Progenitor cell of endocrine pancreas (in vitro differentiated cells): ENCODE measurements around the gene MICALL1. TPM values are rescaled to one million over a fixed set of nuclear protein-coding genes. Genes with fewer than 3 reads are reported as not detected.

Source experiments
- DNase-seq: peaks from one replicate; pipeline ENCODE4 v3.0.0; 2021; ENCODE audit warnings: low spot score; ENCODE audit not compliant: unreplicated experiment
- H3K27ac Mint-ChIP-seq: 2 replicates; pipeline ENCODE4 v1.8.0; 2021; ENCODE audit warnings: mild to moderate bottlenecking, moderate library complexity, mixed read lengths
- H3K27me3 Mint-ChIP-seq: 2 replicates; pipeline ENCODE4 v1.8.0; 2021; ENCODE audit warnings: mixed read lengths
- H3K36me3 Mint-ChIP-seq: 2 replicates; pipeline ENCODE4 v1.8.0; 2022; ENCODE audit warnings: mixed read lengths; ENCODE audit not compliant: insufficient read depth
- H3K4me1 Mint-ChIP-seq: 2 replicates; pipeline ENCODE4 v1.8.0; 2021; ENCODE audit warnings: low read depth, mixed read lengths
- H3K4me3 Mint-ChIP-seq: 2 replicates; pipeline ENCODE4 v1.8.0; 2021; ENCODE audit warnings: low read depth, mild to moderate bottlenecking, moderate library complexity, mixed read lengths
- H3K9me3 Mint-ChIP-seq: 2 replicates; pipeline ENCODE4 v1.8.0; 2021; ENCODE audit warnings: low read depth, mixed read lengths
- CTCF ChIP-seq: fragments of 200-600 bp; sonication (generic); IDR thresholded peaks from one replicate; pipeline ENCODE4 v1.5.0; 2021; ENCODE audit warnings: antibody characterized with exemption, mild to moderate bottlenecking; ENCODE audit not compliant: unreplicated experiment
- microRNA-seq: library from miRNA; unstranded; fragments of <30 nt; microRNA quantifications from one replicate; pipeline ENCODE4 v1.1.0, GENCODE V29; 2020; ENCODE audit warnings: borderline number of aligned reads; ENCODE audit not compliant: unreplicated experiment
- total RNA-seq: library from RNA; stranded (reverse); gene quantifications from 2 replicates; pipeline ENCODE4 v1.2.1, GENCODE V29; 2021

Gene MICALL1
- total RNA-seq, 1 donor from 2014 or later = 42.8 TPM

GRCh38 chr22:37989146-37990045 lies 83.3 kb downstream of the MICALL1 start:
- Mint-ChIP-seq H3K4me3 (no peak overlapping the region), H3K27me3 (peaks cover 10% of the 10 kb centered on the region), H3K9me3 (no peaks in the 10 kb centered on the region), H3K4me1 (peaks cover 2% of the 10 kb centered on the region), H3K27ac (no peak overlapping the region), H3K36me3 (no peaks in the 10 kb centered on the region)
- TF ChIP-seq CTCF = no peak
- no peak for DNase-seq

GRCh38 chr22:37990301-37990700 lies 84.2 kb downstream of the MICALL1 start:
- H3K27me3 Mint-ChIP-seq = peaks cover 2% of the 10 kb centered on the region

GRCh38 chr22:37990862-37991261 lies 84.8 kb downstream of the MICALL1 start:
- Mint-ChIP-seq H3K27ac (no peak overlapping the region), H3K4me1 (no peaks in the 10 kb centered on the region), H3K36me3 (no peaks in the 10 kb centered on the region), H3K9me3 (no peaks in the 10 kb centered on the region), H3K27me3 (no peaks in the 10 kb centered on the region), H3K4me3 (no peak overlapping the region)
- DNase-seq = no peak
- TF ChIP-seq CTCF = no peak

More at GRCh38 chr22:37990301-37990700, 84.2 kb downstream of the MICALL1 start:
- DNase-seq = no peak
- no peak overlapping the region for H3K27ac Mint-ChIP-seq
- TF ChIP-seq CTCF = no peak
- no peaks in the 10 kb centered on the region for H3K36me3 Mint-ChIP-seq
- no peak overlapping the region for H3K4me3 Mint-ChIP-seq
- H3K9me3 Mint-ChIP-seq = no peaks in the 10 kb centered on the region
- H3K4me1 Mint-ChIP-seq = peaks cover 2% of the 10 kb centered on the region

GRCh38 chr22:37991731-37992442 lies 85.8 kb downstream of the MICALL1 start:
- Mint-ChIP-seq H3K27me3 (no peaks in the 10 kb centered on the region), H3K4me1 (no peaks in the 10 kb centered on the region), H3K36me3 (no peaks in the 10 kb centered on the region), H3K27ac (no peak overlapping the region), H3K4me3 (no peak overlapping the region), H3K9me3 (no peaks in the 10 kb centered on the region)
- no peak for TF ChIP-seq CTCF
- DNase-seq = no peak

Small RNAs within 50 kb of the gene (microRNA-seq; reads per million reads assigned to microRNA genes)
- gene MIR4534 (not detected), gene MIR6820 (5.4 reads per million)

Other genes with a start within 250 kb of the MICALL1 start
- 16.8 and 17.7 TPM in 2 replicates for gene PDXP, start 247.6 kb upstream of the MICALL1 start, total RNA-seq
- gene LGALS1, start 230.7 kb upstream of the MICALL1 start, total RNA-seq = 0.81 TPM in 1 of 2 replicates, not detected in the other
- gene NOL12, start 220.0 kb upstream of the MICALL1 start, total RNA-seq = 16.4 and 17.1 TPM in 2 replicates
- gene TRIOBP, start 209.2 kb upstream of the MICALL1 start, total RNA-seq = 73.0 and 78.7 TPM in 2 replicates
- gene GCAT, start 98.4 kb upstream of the MICALL1 start, total RNA-seq = 20.2 and 28.1 TPM in 2 replicates
- 0.41 and 0.87 TPM in 2 replicates for gene GALR3, start 82.9 kb upstream of the MICALL1 start, total RNA-seq
- 23.7 and 24.2 TPM in 2 replicates for gene ANKRD54, start 62.0 kb upstream of the MICALL1 start, total RNA-seq
- gene EIF3L, start 56.9 kb upstream of the MICALL1 start, total RNA-seq = 725 and 736 TPM in 2 replicates
- 0.89 and 0.93 TPM in 2 replicates for gene C22orf23, start 47.3 kb downstream of the MICALL1 start, total RNA-seq
- gene POLR2F, start 47.4 kb downstream of the MICALL1 start, total RNA-seq = 80.0 and 83.1 TPM in 2 replicates
- gene SOX10, start 78.3 kb downstream of the MICALL1 start, total RNA-seq = 0.95 and 1.3 TPM in 2 replicates
- gene PICK1, start 151.1 kb downstream of the MICALL1 start, total RNA-seq = 64.2 and 67.3 TPM in 2 replicates
- gene SLC16A8, start 177.9 kb downstream of the MICALL1 start, total RNA-seq = 2.6 and 3.0 TPM in 2 replicates
- gene BAIAP2L2, start 204.4 kb downstream of the MICALL1 start, total RNA-seq = 6.5 and 7.0 TPM in 2 replicates